ENCODE results near the gene SLC15A2.

DNA sequence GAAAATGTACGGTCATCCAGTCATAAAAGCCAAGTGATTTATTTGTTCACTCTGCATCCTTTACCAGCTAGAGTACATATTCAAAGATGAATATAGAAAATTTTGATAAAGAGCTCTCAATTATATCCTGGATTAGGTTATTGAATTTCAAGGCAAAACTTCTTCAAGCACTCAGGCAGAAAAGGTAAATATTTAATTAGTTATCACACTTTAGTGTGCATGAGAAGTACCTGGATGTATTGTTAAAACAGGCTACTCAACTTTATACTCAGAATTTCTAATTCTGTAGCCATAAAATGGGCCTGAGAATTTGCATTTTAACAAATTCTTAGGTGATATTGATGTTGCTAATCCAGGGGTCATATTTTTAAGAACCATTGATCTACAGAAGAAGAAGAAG, 82.5 kb downstream of the SLC15A2 start:
- TF ChIP-seq, protein P1, sequence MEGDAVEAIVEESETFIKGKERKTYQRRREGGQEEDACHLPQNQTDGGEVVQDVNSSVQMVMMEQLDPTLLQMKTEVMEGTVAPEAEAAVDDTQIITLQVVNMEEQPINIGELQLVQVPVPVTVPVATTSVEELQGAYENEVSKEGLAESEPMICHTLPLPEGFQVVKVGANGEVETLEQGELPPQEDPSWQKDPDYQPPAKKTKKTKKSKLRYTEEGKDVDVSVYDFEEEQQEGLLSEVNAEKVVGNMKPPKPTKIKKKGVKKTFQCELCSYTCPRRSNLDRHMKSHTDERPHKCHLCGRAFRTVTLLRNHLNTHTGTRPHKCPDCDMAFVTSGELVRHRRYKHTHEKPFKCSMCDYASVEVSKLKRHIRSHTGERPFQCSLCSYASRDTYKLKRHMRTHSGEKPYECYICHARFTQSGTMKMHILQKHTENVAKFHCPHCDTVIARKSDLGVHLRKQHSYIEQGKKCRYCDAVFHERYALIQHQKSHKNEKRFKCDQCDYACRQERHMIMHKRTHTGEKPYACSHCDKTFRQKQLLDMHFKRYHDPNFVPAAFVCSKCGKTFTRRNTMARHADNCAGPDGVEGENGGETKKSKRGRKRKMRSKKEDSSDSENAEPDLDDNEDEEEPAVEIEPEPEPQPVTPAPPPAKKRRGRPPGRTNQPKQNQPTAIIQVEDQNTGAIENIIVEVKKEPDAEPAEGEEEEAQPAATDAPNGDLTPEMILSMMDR (IDR thresholded peaks at IDR 0.05): no peak
- no peak for TF ChIP-seq POLR2A (IDR thresholded peaks at IDR 0.05)

Data from esophagus squamous epithelium (tissue), 4 donors.